HL-60 (cell line): ENCODE data around the gene RTTN.

Source experiments
- DNase-seq, 2 experiments: peaks; one replicate each; pipeline ENCODE4 v3.0.0-alpha.2; 2010 to 2020; ENCODE audit warnings: low read depth in 1 of 2, low spot score in 1 of 2
- H3K27ac ChIP-seq: fragments of 250-450 bp; sonication (Bioruptor Pico); replicated peaks from 2 replicates; pipeline ENCODE4 v1.5.1; 2020; ENCODE audit warnings: mild to moderate bottlenecking, moderate library complexity
- H3K27me3 ChIP-seq: fragments of 250-450 bp; sonication (Bioruptor Pico); 2 replicates; pipeline ENCODE4 v1.5.1; 2021; ENCODE audit warnings: mild to moderate bottlenecking, moderate library complexity; ENCODE audit not compliant: insufficient read depth, poor library complexity, severe bottlenecking
- H3K4me3 ChIP-seq: replicated peaks from 2 replicates; pipeline ENCODE4 v1.5.1; 2011; ENCODE audit warnings: mild to moderate bottlenecking, control low read depth, low read length; ENCODE audit not compliant: insufficient read depth
- GABPA ChIP-seq: IDR thresholded peaks from 2 replicates; pipeline ENCODE4 v1.6.1; 2012; ENCODE audit warnings: low read depth
- POLR2AphosphoS5 ChIP-seq: IDR thresholded peaks from 2 replicates; pipeline ENCODE4 v1.6.1; 2012; ENCODE audit warnings: low read depth
- SPI1 ChIP-seq: IDR thresholded peaks from 2 replicates; pipeline ENCODE4 v1.6.1; 2012; ENCODE audit warnings: low read depth, mild to moderate bottlenecking, borderline replicate concordance
- TF ChIP-seq, protein P1 (sequence below): IDR thresholded peaks from one replicate; pipeline ENCODE4 v1.5.1; 2011; ENCODE audit warnings: low read length, control low read depth, inconsistent platforms; ENCODE audit not compliant: insufficient read depth
- TF ChIP-seq, protein P2 (sequence below): IDR thresholded peaks from 2 replicates; pipeline ENCODE4 v1.6.1; 2012; ENCODE audit warnings: low read depth; ENCODE audit not compliant: insufficient replicate concordance

RTTN gene

DNA sequence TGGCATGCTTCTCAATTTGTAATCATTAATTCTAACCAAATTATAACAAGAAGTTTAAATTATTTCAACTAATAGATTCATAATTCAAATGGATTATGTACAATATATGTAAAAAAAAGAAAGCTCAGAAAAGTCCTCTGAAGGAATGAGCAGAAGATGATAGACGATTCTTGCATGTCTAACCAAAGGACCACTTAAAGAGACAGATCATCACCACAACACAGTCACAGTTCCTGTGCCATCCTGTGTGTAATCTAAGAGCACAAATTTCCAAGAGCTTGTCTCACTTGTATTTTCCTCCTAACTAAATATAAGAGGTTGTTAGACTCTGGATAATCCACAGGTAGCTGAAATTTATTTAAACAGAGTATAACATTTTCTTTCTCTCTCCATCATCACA is 135.5 kb downstream of the RTTN start:
- Histone ChIP-seq H3K27me3 (no peaks in the 10 kb centered on the region), H3K4me3 (no peak overlapping the region), H3K27ac (no peak overlapping the region)
- no peak for TF ChIP-seq SPI1
- TF ChIP-seq, protein P1, sequence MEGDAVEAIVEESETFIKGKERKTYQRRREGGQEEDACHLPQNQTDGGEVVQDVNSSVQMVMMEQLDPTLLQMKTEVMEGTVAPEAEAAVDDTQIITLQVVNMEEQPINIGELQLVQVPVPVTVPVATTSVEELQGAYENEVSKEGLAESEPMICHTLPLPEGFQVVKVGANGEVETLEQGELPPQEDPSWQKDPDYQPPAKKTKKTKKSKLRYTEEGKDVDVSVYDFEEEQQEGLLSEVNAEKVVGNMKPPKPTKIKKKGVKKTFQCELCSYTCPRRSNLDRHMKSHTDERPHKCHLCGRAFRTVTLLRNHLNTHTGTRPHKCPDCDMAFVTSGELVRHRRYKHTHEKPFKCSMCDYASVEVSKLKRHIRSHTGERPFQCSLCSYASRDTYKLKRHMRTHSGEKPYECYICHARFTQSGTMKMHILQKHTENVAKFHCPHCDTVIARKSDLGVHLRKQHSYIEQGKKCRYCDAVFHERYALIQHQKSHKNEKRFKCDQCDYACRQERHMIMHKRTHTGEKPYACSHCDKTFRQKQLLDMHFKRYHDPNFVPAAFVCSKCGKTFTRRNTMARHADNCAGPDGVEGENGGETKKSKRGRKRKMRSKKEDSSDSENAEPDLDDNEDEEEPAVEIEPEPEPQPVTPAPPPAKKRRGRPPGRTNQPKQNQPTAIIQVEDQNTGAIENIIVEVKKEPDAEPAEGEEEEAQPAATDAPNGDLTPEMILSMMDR: no peak
- TF ChIP-seq, protein P2, sequence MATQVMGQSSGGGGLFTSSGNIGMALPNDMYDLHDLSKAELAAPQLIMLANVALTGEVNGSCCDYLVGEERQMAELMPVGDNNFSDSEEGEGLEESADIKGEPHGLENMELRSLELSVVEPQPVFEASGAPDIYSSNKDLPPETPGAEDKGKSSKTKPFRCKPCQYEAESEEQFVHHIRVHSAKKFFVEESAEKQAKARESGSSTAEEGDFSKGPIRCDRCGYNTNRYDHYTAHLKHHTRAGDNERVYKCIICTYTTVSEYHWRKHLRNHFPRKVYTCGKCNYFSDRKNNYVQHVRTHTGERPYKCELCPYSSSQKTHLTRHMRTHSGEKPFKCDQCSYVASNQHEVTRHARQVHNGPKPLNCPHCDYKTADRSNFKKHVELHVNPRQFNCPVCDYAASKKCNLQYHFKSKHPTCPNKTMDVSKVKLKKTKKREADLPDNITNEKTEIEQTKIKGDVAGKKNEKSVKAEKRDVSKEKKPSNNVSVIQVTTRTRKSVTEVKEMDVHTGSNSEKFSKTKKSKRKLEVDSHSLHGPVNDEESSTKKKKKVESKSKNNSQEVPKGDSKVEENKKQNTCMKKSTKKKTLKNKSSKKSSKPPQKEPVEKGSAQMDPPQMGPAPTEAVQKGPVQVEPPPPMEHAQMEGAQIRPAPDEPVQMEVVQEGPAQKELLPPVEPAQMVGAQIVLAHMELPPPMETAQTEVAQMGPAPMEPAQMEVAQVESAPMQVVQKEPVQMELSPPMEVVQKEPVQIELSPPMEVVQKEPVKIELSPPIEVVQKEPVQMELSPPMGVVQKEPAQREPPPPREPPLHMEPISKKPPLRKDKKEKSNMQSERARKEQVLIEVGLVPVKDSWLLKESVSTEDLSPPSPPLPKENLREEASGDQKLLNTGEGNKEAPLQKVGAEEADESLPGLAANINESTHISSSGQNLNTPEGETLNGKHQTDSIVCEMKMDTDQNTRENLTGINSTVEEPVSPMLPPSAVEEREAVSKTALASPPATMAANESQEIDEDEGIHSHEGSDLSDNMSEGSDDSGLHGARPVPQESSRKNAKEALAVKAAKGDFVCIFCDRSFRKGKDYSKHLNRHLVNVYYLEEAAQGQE: no peak
- no peak for TF ChIP-seq POLR2AphosphoS5
- TF ChIP-seq GABPA: no peak
- no peak for DNase-seq

DNA sequence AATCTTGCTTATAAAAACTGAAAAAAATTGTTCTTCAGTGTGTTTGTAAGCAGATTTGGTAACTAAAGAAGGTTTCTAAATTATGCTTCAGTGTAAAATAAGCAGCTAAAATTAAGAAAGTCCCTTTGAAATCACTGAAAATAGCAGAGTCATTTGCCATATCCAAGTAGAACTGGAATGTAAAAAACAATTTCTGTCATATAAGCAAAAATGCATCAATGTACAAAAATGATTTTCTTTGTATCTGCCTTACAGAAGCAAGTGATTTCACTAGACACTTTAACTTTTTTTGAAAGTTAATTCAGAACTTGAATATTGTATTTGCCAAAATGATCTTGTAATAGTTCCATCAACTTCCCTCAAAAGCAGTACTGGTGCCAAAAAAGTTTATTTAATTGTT is 136.1 kb downstream of the RTTN start:
- no peak overlapping the region for H3K4me3 ChIP-seq
- no peak for DNase-seq
- TF ChIP-seq SPI1: no peak
- TF ChIP-seq, protein P1: no peak
- TF ChIP-seq, protein P2: no peak
- TF ChIP-seq GABPA: no peak
- TF ChIP-seq POLR2AphosphoS5: no peak

DNA sequence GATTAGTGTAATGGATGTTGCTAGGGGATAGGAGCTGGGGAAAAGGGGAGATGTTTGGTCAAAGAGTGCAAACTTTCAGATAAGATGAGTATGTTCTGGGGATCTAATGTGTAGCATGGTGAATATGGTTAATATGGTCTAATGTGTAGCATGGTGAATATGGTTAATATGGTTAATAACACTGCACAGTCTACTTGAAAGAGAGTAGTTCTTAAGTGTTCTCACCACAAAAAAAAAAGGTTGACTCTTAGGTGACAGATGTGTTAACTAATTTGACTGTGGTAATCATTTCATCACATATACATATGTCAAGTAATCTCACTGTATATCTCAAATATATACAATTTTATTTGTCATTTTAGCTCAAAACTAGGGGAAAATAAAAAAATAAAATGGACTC is 136.5 kb downstream of the RTTN start:
- H3K4me3 ChIP-seq: no peak overlapping the region
- H3K27me3 ChIP-seq: no peaks in the 10 kb centered on the region
- no peak for TF ChIP-seq GABPA
- TF ChIP-seq SPI1: no peak
- no peak for TF ChIP-seq POLR2AphosphoS5
- TF ChIP-seq, protein P1: no peak
- TF ChIP-seq, protein P2: no peak
- no peak for DNase-seq
- no peak overlapping the region for H3K27ac ChIP-seq

More for the DNA sequence above, 136.1 kb downstream of the RTTN start:
- no peaks in the 10 kb centered on the region for H3K27me3 ChIP-seq
- no peak overlapping the region for H3K27ac ChIP-seq
